Neural progenitor cell (in vitro differentiated cells): Measurements from ENCODE around the gene VPS26A. TPM values are rescaled to one million over a fixed set of nuclear protein-coding genes. Genes with fewer than 3 reads are reported as not detected.
A peak's percentile ranks its signal among the peaks of the same experiment; 100 is the strongest.
"Not testable (repeated sequence)": the region's sequence is repeated elsewhere in the genome, so short reads cannot be mapped to it uniquely, and the experiment has no call there.

ENCODE experiments used
- DNase-seq: peaks from one replicate; pipeline ENCODE4 v3.0.0-alpha.2; 2016; ENCODE audit warnings: low spot score
- H2AFZ ChIP-seq: fragments of 200-600 bp; sonication (generic); replicated peaks from 2 replicates; pipeline ENCODE4 v1.6.1; 2016; ENCODE audit warnings: antibody characterized with exemption
- H3F3A ChIP-seq: fragments of 200-600 bp; sonication (generic); 2 replicates; pipeline ENCODE4 v1.6.1; 2016; ENCODE audit warnings: antibody characterized with exemption, low read depth
- H3K27ac ChIP-seq: fragments of 200-600 bp; sonication (generic); 2 replicates; pipeline ENCODE4 v1.5.1; 2016; ENCODE audit warnings: mild to moderate bottlenecking
- H3K27me3 ChIP-seq: fragments of 200-600 bp; sonication (generic); 2 replicates; pipeline ENCODE4 v1.6.1; 2016; ENCODE audit warnings: mild to moderate bottlenecking, moderate library complexity
- H3K36me3 ChIP-seq: fragments of 200-600 bp; sonication (generic); 2 replicates; pipeline ENCODE4 v1.5.1; 2016
- H3K4me1 ChIP-seq: fragments of 200-600 bp; sonication (generic); 2 replicates; pipeline ENCODE4 v1.6.1; 2016; ENCODE audit warnings: mixed run types
- H3K4me2 ChIP-seq: fragments of 200-600 bp; sonication (generic); 2 replicates; pipeline ENCODE4 v1.6.1; 2016
- H3K4me3 ChIP-seq: fragments of 200-600 bp; sonication (generic); 2 replicates; pipeline ENCODE4 v1.5.1; 2016
- H3K79me2 ChIP-seq: fragments of 200-600 bp; sonication (generic); 2 replicates; pipeline ENCODE4 v1.6.1; 2016; ENCODE audit warnings: low read depth
- H3K9ac ChIP-seq: fragments of 200-600 bp; sonication (generic); 2 replicates; pipeline ENCODE4 v1.6.1; 2016
- H3K9me3 ChIP-seq: fragments of 200-600 bp; sonication (generic); 2 replicates; pipeline ENCODE4 v1.5.1; 2016; ENCODE audit warnings: low read depth
- H4K20me1 ChIP-seq: fragments of 200-600 bp; sonication (generic); 2 replicates; pipeline ENCODE4 v1.6.1; 2016; ENCODE audit warnings: low read depth
- H3K27ac Mint-ChIP-seq: 3 replicates; pipeline ENCODE4 v1.8.0; 2021; ENCODE audit warnings: mixed read lengths
- H3K27me3 Mint-ChIP-seq: 2 replicates; pipeline ENCODE4 v1.8.0; 2022; ENCODE audit warnings: low read depth, mild to moderate bottlenecking, inconsistent platforms, moderate library complexity, mixed read lengths; ENCODE audit not compliant: insufficient read depth
- H3K36me3 Mint-ChIP-seq: 3 replicates; pipeline ENCODE4 v1.8.0; 2021; ENCODE audit warnings: mixed read lengths
- H3K4me1 Mint-ChIP-seq: 3 replicates; pipeline ENCODE4 v1.8.0; 2021; ENCODE audit warnings: mixed read lengths
- H3K4me3 Mint-ChIP-seq: 3 replicates; pipeline ENCODE4 v1.8.0; 2021; ENCODE audit warnings: mild to moderate bottlenecking, moderate library complexity, mixed read lengths
- H3K9me3 Mint-ChIP-seq: 3 replicates; pipeline ENCODE4 v1.8.0; 2020; ENCODE audit warnings: mixed read lengths
- EZH2 ChIP-seq: fragments of 200-600 bp; sonication (generic); IDR thresholded peaks from 2 replicates; pipeline ENCODE4 v1.6.1; 2017; ENCODE audit warnings: antibody characterized with exemption, mild to moderate bottlenecking, moderate library complexity
- EZH2phosphoT487 ChIP-seq: fragments of 200-600 bp; sonication (generic); IDR thresholded peaks from 2 replicates; pipeline ENCODE4 v1.6.1; 2017; ENCODE audit warnings: antibody characterized with exemption
- total RNA-seq: library from RNA; depleted of rRNA; stranded (reverse); fragments of >200 nt; gene quantifications from 2 replicates; pipeline ENCODE4 v1.2.3, GENCODE V29; 2015; ENCODE audit warnings: low replicate concordance
- TF ChIP-seq, protein P1 (sequence below): fragments of 200-600 bp; sonication (generic); IDR thresholded peaks from 2 replicates; pipeline ENCODE4 v1.5.1; 2017; ENCODE audit warnings: antibody characterized with exemption, mild to moderate bottlenecking

The VPS26A gene
- total RNA-seq, 1 donor from 2014 or later: 56.0 TPM

DNA sequence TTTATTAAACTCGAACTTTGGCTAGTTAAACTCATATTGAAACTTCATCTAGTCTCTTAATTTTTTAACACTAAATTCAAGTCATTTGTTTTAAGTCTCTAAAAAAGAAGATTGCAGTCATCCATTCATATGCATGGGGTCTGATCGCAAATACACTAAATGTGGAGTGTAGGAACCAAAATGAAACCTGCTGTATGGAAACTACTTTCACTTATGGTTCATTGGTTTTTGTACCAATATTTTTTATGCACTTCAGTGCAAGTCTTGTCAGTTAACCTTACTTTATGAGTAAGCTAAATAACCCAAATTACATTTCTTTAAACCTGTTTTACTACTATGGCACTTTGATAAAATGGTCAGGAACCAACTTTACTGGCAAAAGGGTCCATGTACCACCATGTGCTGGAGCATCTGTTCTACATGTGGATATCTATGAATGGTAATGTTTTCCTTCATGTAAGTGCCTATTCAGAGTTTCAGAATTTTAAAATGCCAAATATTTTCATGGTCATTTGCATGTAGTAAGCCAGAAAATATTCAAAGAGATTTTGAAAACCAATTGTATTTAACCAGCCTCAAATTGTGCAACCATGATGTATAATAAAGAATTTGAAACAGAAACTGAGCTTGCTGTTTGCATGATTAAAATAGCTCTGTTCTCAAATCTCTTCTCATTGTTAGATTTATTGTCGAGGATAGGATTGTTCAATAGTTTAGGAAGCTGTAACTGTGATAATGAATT, 48.4 kb downstream of the VPS26A start:
- H3K27me3 ChIP-seq: no peaks in the 10 kb centered on the region
- no peak for DNase-seq
- Mint-ChIP-seq H3K9me3 (no peaks in the 10 kb centered on the region), H3K4me1 (no peaks in the 10 kb centered on the region), H3K27ac (no peak overlapping the region), H3K4me3 (no peak overlapping the region), H3K36me3 (no peaks in the 10 kb centered on the region), H3K27me3 (peaks cover 2% of the 10 kb centered on the region)
- peaks cover 7% of the 10 kb centered on the region for H3K36me3 ChIP-seq
- H3K4me2 ChIP-seq: no peak overlapping the region
- H2AFZ ChIP-seq: no peak overlapping the region
- no peaks in the 10 kb centered on the region for H4K20me1 ChIP-seq
- H3K9me3 ChIP-seq: no peaks in the 10 kb centered on the region
- TF ChIP-seq EZH2 (no peak), EZH2phosphoT487 (no peak)
- TF ChIP-seq, protein P1, sequence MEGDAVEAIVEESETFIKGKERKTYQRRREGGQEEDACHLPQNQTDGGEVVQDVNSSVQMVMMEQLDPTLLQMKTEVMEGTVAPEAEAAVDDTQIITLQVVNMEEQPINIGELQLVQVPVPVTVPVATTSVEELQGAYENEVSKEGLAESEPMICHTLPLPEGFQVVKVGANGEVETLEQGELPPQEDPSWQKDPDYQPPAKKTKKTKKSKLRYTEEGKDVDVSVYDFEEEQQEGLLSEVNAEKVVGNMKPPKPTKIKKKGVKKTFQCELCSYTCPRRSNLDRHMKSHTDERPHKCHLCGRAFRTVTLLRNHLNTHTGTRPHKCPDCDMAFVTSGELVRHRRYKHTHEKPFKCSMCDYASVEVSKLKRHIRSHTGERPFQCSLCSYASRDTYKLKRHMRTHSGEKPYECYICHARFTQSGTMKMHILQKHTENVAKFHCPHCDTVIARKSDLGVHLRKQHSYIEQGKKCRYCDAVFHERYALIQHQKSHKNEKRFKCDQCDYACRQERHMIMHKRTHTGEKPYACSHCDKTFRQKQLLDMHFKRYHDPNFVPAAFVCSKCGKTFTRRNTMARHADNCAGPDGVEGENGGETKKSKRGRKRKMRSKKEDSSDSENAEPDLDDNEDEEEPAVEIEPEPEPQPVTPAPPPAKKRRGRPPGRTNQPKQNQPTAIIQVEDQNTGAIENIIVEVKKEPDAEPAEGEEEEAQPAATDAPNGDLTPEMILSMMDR: no peak
- H3K9ac ChIP-seq: no peak overlapping the region
- no peaks in the 10 kb centered on the region for H3K79me2 ChIP-seq
- H3K27ac ChIP-seq: no peak overlapping the region
- no peak overlapping the region for H3K4me3 ChIP-seq
- no peaks in the 10 kb centered on the region for H3K4me1 ChIP-seq
- H3F3A ChIP-seq: peaks cover 13% of the 10 kb centered on the region

- H3K4me3 ChIP-seq, H3K27me3 Mint-ChIP-seq, DNase-seq, H3K79me2 ChIP-seq, H4K20me1 ChIP-seq, H3K4me2 ChIP-seq, H3K4me3 Mint-ChIP-seq, H3K36me3 ChIP-seq, H3K9ac ChIP-seq, H3K27me3 ChIP-seq, H3K4me1 ChIP-seq, H3K27ac ChIP-seq, H2AFZ ChIP-seq, H3K9me3 ChIP-seq, H3K27ac Mint-ChIP-seq, H3K9me3 Mint-ChIP-seq, H3K36me3 Mint-ChIP-seq, H3F3A ChIP-seq: not testable (repeated sequence)
- H3K4me1 Mint-ChIP-seq: peaks cover 13% of the 10 kb centered on the region
These were observed 51.3 kb downstream of the VPS26A start for GRCh38 chr10:69175326-69175725.

GRCh38 chr10:69176823-69177222, 52.8 kb downstream of the VPS26A start:
- no peak overlapping the region for H3K27ac Mint-ChIP-seq
- H3K27me3 Mint-ChIP-seq: peaks cover 5% of the 10 kb centered on the region
- DNase-seq: no peak
- H3F3A ChIP-seq: no peaks in the 10 kb centered on the region
- H3K9me3 Mint-ChIP-seq: no peaks in the 10 kb centered on the region
- H3K27ac ChIP-seq: no peak overlapping the region
- H3K79me2 ChIP-seq: peaks cover 19% of the 10 kb centered on the region
- H3K36me3 ChIP-seq: no peaks in the 10 kb centered on the region
- no peak overlapping the region for H3K4me3 Mint-ChIP-seq
- H3K4me1 Mint-ChIP-seq: peaks cover 24% of the 10 kb centered on the region
- H3K27me3 ChIP-seq: no peaks in the 10 kb centered on the region
- no peak overlapping the region for H2AFZ ChIP-seq
- H3K9ac ChIP-seq: no peak overlapping the region
- TF ChIP-seq EZH2phosphoT487 (no peak), EZH2 (no peak)
- TF ChIP-seq, protein P1: no peak
- H3K9me3 ChIP-seq: no peaks in the 10 kb centered on the region
- H4K20me1 ChIP-seq: no peaks in the 10 kb centered on the region
- H3K36me3 Mint-ChIP-seq: no peaks in the 10 kb centered on the region
- no peak overlapping the region for H3K4me3 ChIP-seq
- H3K4me1 ChIP-seq: peaks cover 8% of the 10 kb centered on the region
- H3K4me2 ChIP-seq: no peak overlapping the region

DNA sequence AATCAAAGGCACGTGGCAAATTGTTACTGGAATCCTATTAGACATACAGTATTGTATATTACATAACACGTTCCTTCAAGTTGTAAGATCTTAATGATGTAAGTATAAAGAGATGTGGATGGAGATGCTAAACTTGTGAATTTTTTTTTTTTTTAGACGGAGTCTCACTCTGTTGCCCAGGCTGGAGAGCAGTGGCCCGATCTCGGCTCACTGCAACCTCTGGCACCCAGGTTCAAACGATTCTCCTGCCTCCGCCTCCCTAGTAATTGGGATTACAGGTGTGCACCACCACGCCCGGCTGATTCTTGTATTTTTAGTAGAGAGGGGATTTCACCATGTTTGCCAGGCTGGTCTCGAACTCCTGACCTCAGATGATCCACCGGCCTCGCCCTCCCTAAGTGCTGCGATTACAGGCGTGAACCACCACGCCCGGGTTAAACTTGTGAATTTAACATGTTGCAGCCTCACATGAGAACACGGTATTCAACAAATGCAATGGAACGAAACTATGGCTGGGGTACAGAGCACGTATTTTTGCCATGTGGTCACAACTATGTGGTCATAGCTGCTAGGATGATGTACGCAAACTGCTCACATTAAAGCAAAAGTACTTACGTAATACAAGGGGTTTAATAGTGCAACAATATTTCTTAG, 55.2 kb downstream of the VPS26A start:
- Histone ChIP-seq H3K9me3 (no peaks in the 10 kb centered on the region), H3K9ac (peak overlapping the region; percentile 98), H3K4me3 (peak overlapping the region; percentile 91), H3F3A (no peaks in the 10 kb centered on the region), H3K27me3 (no peaks in the 10 kb centered on the region), H3K4me1 (peaks cover 8% of the 10 kb centered on the region), H4K20me1 (peaks cover 2% of the 10 kb centered on the region), H2AFZ (peak overlapping the region; percentile 86), H3K79me2 (peaks cover 42% of the 10 kb centered on the region), H3K36me3 (no peaks in the 10 kb centered on the region), H3K27ac (peak overlapping the region; percentile 94), H3K4me2 (peak overlapping the region; percentile 94)
- peaks cover 4% of the 10 kb centered on the region for H3K27me3 Mint-ChIP-seq
- no peaks in the 10 kb centered on the region for H3K36me3 Mint-ChIP-seq
- H3K27ac Mint-ChIP-seq: peak overlapping the region; percentile 100
- H3K4me1 Mint-ChIP-seq: peaks cover 24% of the 10 kb centered on the region
- peak; percentile 11 for DNase-seq
- H3K9me3 Mint-ChIP-seq: no peaks in the 10 kb centered on the region
- TF ChIP-seq EZH2phosphoT487: no peak
- TF ChIP-seq, protein P1: no peak
- TF ChIP-seq EZH2: no peak
- H3K4me3 Mint-ChIP-seq: peak overlapping the region; percentile 97
